Stomach (tissue), 19 donors: ENCODE data around the gene ITGA7. TPM values are rescaled to one million over a fixed set of nuclear protein-coding genes. Genes with fewer than 3 reads are reported as not detected.

Source experiments
- DNase-seq, 2 donors: peaks; one replicate each; pipeline versions ENCODE4 v3.0.0 to v3.0.0-alpha.2; 2013 to 2019
- H3K27ac ChIP-seq, 5 donors: fragments of 200-600 bp in 4 of 5; sonication (generic) in 4 of 5; one replicate each; pipeline ENCODE4 v1.5.1; 2013 to 2019; ENCODE audit warnings: mild to moderate bottlenecking in 1 of 5, moderate library complexity in 1 of 5
- H3K27me3 ChIP-seq, 3 donors: fragments of 200-600 bp; sonication (generic); one replicate each; pipeline ENCODE4 v1.5.1; 2017 to 2019; ENCODE audit warnings: mixed run types in 1 of 3
- H3K36me3 ChIP-seq, 4 donors: fragments of 200-600 bp; sonication (generic); 1 replicate in 3 of 4; 2 replicates in 1 of 4; pipeline ENCODE4 v1.5.1; 2016 to 2019
- H3K4me1 ChIP-seq, 4 donors: fragments of 200-600 bp; sonication (generic); one replicate each; pipeline ENCODE4 v1.5.1; 2016 to 2019
- H3K4me3 ChIP-seq, 4 donors: fragments of 200-600 bp; sonication (generic) in 3 of 4; one replicate each; pipeline ENCODE4 v1.5.1; 2016 to 2019; ENCODE audit warnings: mild to moderate bottlenecking in 1 of 4
- H3K9me3 ChIP-seq, 4 donors: fragments of 200-600 bp; sonication (generic); one replicate each; pipeline ENCODE4 v1.5.1; 2016 to 2019
- EP300 ChIP-seq: sonication (generic); formaldehyde crosslinking; IDR thresholded peaks from one replicate; pipeline ENCODE4 v1.6.1; 2017; ENCODE audit warnings: antibody characterized with exemption
- POLR2A ChIP-seq, 4 donors: fragments of 450-650 bp; IDR thresholded peaks; one replicate each; pipeline ENCODE4 v1.6.1; 2016; ENCODE audit warnings: antibody characterized with exemption in 4 of 4, control low read depth in 2 of 4, mild to moderate bottlenecking in 1 of 4, moderate library complexity in 1 of 4
- POLR2AphosphoS5 ChIP-seq, 3 donors: sonication (generic); formaldehyde crosslinking; IDR thresholded peaks; one replicate each; pipeline ENCODE4 v1.6.1; 2016; ENCODE audit warnings: antibody characterized with exemption in 3 of 3
- WGBS, 5 donors: extraction: QIAGEN DNeasy Blood & Tissue Kit in 3 of 5; methylation state at CpG; one replicate each; pipeline versions ENCODE4 v1.1.5 to v1.1.7; 2013 to 2018; 5-methylcytosine and 5-hydroxymethylcytosine counted together
- intact Hi-C: fragments of 100-400 bp; cut with DNase I; formaldehyde crosslinking; loops from one replicate; pipeline ENCODE4 v1.15.1; 2023; ENCODE audit warnings: low total_unique reads
- long read RNA-seq, 10 donors: transcript quantifications; one replicate each; lab custom pipeline, GENCODE V29; 2026
- polyA plus RNA-seq, 3 donors: library from polyadenylated mRNA; stranded (reverse); fragments of 200-250 nt; gene quantifications; one replicate each; pipeline ENCODE4 v1.2.3, GENCODE V29; 2013
- total RNA-seq, 5 donors: library from RNA; depleted of rRNA; stranded (reverse); fragments of >200 nt; gene quantifications; one replicate each; pipeline versions ENCODE4 v1.1.0 to v1.2.3, GENCODE V29; 2014 to 2016
- TF ChIP-seq, protein P1 (sequence below), 7 experiments: fragments of 450-650 bp in 4 of 7; fragments of 200-600 bp in 3 of 7; sonication (generic) in 3 of 7; IDR thresholded peaks; one replicate each; pipeline ENCODE4 v1.5.1; 2016 to 2019; ENCODE audit warnings: antibody characterized with exemption in 7 of 7, control low read depth in 2 of 7, mild to moderate bottlenecking in 1 of 7
- donor health status: healthy with polysubstance abuse.
- donor health status: Bipolar disorder and iron deficiency.
- donor health status: healthy.

Gene ITGA7, protein sequence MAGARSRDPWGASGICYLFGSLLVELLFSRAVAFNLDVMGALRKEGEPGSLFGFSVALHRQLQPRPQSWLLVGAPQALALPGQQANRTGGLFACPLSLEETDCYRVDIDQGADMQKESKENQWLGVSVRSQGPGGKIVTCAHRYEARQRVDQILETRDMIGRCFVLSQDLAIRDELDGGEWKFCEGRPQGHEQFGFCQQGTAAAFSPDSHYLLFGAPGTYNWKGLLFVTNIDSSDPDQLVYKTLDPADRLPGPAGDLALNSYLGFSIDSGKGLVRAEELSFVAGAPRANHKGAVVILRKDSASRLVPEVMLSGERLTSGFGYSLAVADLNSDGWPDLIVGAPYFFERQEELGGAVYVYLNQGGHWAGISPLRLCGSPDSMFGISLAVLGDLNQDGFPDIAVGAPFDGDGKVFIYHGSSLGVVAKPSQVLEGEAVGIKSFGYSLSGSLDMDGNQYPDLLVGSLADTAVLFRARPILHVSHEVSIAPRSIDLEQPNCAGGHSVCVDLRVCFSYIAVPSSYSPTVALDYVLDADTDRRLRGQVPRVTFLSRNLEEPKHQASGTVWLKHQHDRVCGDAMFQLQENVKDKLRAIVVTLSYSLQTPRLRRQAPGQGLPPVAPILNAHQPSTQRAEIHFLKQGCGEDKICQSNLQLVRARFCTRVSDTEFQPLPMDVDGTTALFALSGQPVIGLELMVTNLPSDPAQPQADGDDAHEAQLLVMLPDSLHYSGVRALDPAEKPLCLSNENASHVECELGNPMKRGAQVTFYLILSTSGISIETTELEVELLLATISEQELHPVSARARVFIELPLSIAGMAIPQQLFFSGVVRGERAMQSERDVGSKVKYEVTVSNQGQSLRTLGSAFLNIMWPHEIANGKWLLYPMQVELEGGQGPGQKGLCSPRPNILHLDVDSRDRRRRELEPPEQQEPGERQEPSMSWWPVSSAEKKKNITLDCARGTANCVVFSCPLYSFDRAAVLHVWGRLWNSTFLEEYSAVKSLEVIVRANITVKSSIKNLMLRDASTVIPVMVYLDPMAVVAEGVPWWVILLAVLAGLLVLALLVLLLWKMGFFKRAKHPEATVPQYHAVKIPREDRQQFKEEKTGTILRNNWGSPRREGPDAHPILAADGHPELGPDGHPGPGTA
- total RNA-seq (100 to 1,000 TPM in 1 of 5 donors, 10 to 100 TPM in 4; 10.3 to 188 (median 58.0) TPM), polyA plus RNA-seq (10 to 100 TPM in 1 of 3 donors, 1 to 10 TPM in 2; 3.5 to 40.6 (median 5.8) TPM)
- long read RNA-seq, donor 1 = 0 reads
- long read RNA-seq, donor 2, partial matches to known transcripts = 0 of 1 reads
- long read RNA-seq, donor 2, other reads (novel, unspliced or antisense) = 0 of 1 reads
- long read RNA-seq, donor 3 = 0 reads
- long read RNA-seq, donor 4 = 0 reads
- long read RNA-seq, donor 5, partial matches to known transcripts = 38 of 178 reads
- long read RNA-seq, donor 5, other reads (novel, unspliced or antisense) = 140 of 178 reads
- long read RNA-seq, donor 6, partial matches to known transcripts = 15 of 16 reads
- long read RNA-seq, donor 6, other reads (novel, unspliced or antisense) = 0 of 16 reads
- long read RNA-seq, donor 7 = 0 reads
- long read RNA-seq, donor 8 = 0 reads
- long read RNA-seq, donor 9 = 0 reads
- long read RNA-seq, donor 10, partial matches to known transcripts = 6 of 7 reads
- long read RNA-seq, donor 10, other reads (novel, unspliced or antisense) = 0 of 7 reads

DNA sequence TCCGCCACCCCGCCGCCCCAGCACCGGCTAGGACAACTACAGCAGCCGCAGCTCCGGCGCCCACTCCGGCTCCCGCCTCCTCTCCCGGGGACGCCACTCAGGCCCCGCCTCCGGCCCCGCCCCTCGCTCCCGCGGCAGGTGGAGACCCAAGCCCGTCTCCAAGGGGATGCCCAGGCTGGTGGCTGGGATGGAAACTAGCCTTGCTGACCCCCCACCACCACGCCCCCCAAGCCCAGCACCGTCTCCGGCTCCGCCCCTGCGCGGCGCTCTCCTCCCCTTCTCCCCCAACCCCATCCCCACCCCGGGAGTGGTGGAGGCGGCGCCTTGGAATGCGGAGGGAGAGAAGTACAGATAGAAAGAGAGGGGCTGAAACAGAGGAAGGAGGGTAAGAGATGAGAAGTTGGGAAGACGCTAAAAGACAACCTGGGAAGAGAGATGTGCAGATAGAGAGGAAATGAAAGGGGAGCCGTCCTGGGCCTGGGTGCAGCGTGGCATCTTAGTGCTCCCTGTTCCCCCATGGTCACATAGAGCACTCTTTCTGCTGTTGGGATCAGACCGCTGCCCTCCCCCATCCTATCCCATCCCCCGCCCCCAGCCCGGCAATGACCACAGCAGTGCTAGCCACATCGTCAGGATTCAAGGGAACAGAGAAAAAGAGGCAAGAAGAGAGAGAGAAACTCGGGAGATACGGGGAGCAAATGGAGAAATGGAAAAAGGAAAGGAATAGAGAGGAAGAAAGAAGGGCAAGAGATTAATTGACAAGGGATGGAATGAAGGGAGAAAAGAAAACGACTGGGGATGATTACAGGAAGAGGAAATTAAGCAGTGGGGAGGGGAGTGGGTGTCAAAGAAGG is at the start of gene ITGA7:
Gene ITGA7, minus strand, starts transcription at position 64 of the 854 bp plus-strand sequence. CDS start 222 bp downstream, outside the sequence.
- intact Hi-C loops = no loop called here
- TF ChIP-seq, protein P1, sequence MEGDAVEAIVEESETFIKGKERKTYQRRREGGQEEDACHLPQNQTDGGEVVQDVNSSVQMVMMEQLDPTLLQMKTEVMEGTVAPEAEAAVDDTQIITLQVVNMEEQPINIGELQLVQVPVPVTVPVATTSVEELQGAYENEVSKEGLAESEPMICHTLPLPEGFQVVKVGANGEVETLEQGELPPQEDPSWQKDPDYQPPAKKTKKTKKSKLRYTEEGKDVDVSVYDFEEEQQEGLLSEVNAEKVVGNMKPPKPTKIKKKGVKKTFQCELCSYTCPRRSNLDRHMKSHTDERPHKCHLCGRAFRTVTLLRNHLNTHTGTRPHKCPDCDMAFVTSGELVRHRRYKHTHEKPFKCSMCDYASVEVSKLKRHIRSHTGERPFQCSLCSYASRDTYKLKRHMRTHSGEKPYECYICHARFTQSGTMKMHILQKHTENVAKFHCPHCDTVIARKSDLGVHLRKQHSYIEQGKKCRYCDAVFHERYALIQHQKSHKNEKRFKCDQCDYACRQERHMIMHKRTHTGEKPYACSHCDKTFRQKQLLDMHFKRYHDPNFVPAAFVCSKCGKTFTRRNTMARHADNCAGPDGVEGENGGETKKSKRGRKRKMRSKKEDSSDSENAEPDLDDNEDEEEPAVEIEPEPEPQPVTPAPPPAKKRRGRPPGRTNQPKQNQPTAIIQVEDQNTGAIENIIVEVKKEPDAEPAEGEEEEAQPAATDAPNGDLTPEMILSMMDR (IDR thresholded peaks at IDR 0.05) = no peak
- TF ChIP-seq POLR2A (IDR thresholded peaks at IDR 0.05) = no peak
- no peak for TF ChIP-seq EP300
- TF ChIP-seq POLR2AphosphoS5 (IDR thresholded peaks at IDR 0.05) = peak in 1 of 3 donors; percentile 52
- peaks cover 0 to 34% (median 0%) of the 10 kb centered on the region in 3 donors for H3K27me3 ChIP-seq
- H3K36me3 ChIP-seq = no peaks in the 10 kb centered on the region
- peaks cover 22 to 56% (median 38%) of the 10 kb centered on the region in 4 donors for H3K4me1 ChIP-seq
- H3K27ac ChIP-seq = peak within 1 kb of the TSS in 4 of 5 donors; percentile 75 to 89 (median 82)
- WGBS, 5 donors = 0 to 2% (median 0%) methylated on average over 30 to 39 of the region's 39 CpGs
- no peaks in the 10 kb centered on the region for H3K9me3 ChIP-seq
- DNase-seq = peak; percentile 74 to 87
- peak within 1 kb of the TSS; percentile 68 to 79 (median 73) for H3K4me3 ChIP-seq

DNA sequence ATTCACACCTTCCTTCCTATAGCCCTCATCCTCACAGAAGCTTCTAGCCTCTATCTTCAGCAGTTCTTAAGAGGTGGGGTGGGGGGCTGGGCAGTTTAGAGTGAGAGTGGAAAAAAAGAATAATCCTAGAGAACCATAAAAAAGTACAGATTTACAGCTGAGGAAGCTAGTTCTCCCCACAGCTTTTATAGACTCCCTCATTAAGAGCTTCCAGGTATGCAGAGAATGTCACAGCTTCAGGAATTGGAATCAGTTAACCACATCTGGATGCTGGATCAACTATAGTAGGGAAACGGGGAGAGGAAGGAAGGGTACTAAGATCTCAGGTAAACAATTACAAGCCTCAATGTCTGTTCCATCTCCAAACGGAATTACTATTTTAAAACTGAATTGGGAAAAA is 47.5 kb upstream of the ITGA7 start:
- TF ChIP-seq POLR2A (IDR thresholded peaks at IDR 0.05) (no peak), POLR2AphosphoS5 (IDR thresholded peaks at IDR 0.05) (no peak), EP300 (no peak)
- TF ChIP-seq, protein P1 (IDR thresholded peaks at IDR 0.05) = no peak
- Histone ChIP-seq H3K27me3 (no peaks in the 10 kb centered on the region), H3K4me3 (no peak overlapping the region), H3K36me3 (peaks cover 48 to 98% (median 97%) of the 10 kb centered on the region in 4 donors), H3K27ac (no peak overlapping the region), H3K4me1 (no peaks in the 10 kb centered on the region), H3K9me3 (no peaks in the 10 kb centered on the region)
- no peak for DNase-seq
- intact Hi-C loops = no loop called here
- 62 to 81% (median 68%) methylated on average over 2 of the region's 2 CpGs for WGBS, 5 donors

DNA sequence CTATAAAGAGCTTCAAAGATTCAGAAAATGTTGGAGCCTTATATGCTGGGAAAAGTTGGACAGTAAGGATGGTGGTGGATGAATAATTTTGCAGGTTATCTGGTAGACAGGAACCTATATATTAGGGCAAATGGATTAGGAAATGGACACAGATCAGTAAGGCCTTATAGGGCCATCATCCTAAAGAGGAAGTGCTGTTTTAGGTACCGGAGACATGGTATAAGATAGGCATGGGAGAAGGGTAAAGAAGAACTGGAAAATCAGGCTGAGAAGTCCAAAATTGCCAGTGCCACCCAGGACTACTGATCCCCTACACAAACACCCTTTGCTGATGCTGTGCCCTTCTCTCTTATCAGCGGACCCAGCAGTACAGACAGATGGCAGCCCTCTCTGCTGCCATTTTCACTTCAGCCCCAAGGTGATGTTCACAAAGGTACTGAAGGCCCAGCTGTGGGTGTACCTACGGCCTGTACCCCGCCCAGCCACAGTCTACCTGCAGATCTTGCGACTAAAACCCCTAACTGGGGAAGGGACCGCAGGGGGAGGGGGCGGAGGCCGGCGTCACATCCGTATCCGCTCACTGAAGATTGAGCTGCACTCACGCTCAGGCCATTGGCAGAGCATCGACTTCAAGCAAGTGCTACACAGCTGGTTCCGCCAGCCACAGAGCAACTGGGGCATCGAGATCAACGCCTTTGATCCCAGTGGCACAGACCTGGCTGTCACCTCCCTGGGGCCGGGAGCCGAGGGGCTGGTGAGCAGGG is 40.7 kb upstream of the ITGA7 start:
- H3K4me3 ChIP-seq = no peak overlapping the region
- no peaks in the 10 kb centered on the region for H3K9me3 ChIP-seq
- TF ChIP-seq, protein P1 (IDR thresholded peaks at IDR 0.05) = no peak
- no peak for TF ChIP-seq EP300
- no peak for TF ChIP-seq POLR2AphosphoS5 (IDR thresholded peaks at IDR 0.05)
- TF ChIP-seq POLR2A (IDR thresholded peaks at IDR 0.05) = no peak
- DNase-seq = no peak
- WGBS, 5 donors = 85 to 91% (median 90%) methylated on average over 18 of the region's 18 CpGs
- peaks cover 14 to 34% (median 29%) of the 10 kb centered on the region in 4 donors for H3K4me1 ChIP-seq
- intact Hi-C loops = loop anchor here (10.0 kb wide), 1 partner anchor 46 kb away; no protein-coding TSS in a partner anchor
- peaks cover 13 to 45% (median 38%) of the 10 kb centered on the region in 4 donors for H3K36me3 ChIP-seq
- no peak overlapping the region for H3K27ac ChIP-seq
- H3K27me3 ChIP-seq = peaks cover 0 to 25% (median 0%) of the 10 kb centered on the region in 3 donors
